22Rv1 (cell line): Measurements from ENCODE around the gene HHLA2.

ENCODE experiments used
- ZFX ChIP-seq: fragments of 450-650 bp; IDR thresholded peaks from 2 replicates; pipeline ENCODE4 v1.6.1; 2017; ENCODE audit warnings: antibody characterized with exemption, borderline replicate concordance
- TF ChIP-seq, protein P1 (sequence below): fragments of 450-650 bp; IDR thresholded peaks from 2 replicates; pipeline ENCODE4 v1.5.1; 2017; ENCODE audit warnings: mild to moderate bottlenecking

- TF ChIP-seq, protein P1, sequence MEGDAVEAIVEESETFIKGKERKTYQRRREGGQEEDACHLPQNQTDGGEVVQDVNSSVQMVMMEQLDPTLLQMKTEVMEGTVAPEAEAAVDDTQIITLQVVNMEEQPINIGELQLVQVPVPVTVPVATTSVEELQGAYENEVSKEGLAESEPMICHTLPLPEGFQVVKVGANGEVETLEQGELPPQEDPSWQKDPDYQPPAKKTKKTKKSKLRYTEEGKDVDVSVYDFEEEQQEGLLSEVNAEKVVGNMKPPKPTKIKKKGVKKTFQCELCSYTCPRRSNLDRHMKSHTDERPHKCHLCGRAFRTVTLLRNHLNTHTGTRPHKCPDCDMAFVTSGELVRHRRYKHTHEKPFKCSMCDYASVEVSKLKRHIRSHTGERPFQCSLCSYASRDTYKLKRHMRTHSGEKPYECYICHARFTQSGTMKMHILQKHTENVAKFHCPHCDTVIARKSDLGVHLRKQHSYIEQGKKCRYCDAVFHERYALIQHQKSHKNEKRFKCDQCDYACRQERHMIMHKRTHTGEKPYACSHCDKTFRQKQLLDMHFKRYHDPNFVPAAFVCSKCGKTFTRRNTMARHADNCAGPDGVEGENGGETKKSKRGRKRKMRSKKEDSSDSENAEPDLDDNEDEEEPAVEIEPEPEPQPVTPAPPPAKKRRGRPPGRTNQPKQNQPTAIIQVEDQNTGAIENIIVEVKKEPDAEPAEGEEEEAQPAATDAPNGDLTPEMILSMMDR, result no peak
- TF ChIP-seq ZFX, result no peak
These were observed 58.2 kb downstream of the HHLA2 start for GRCh38 chr3:108354562-108354961.
